Hepatocyte (in vitro differentiated cells): Measurements from ENCODE around the gene THUMPD3.

Source experiments
- CTCF ChIP-seq: fragments of 200-600 bp; sonication (generic); IDR thresholded peaks from 2 replicates; pipeline ENCODE4 v1.5.1; 2016; ENCODE audit warnings: antibody characterized with exemption, mild to moderate bottlenecking; ENCODE audit not compliant: poor library complexity
- EZH2 ChIP-seq: fragments of 200-600 bp; sonication (generic); IDR thresholded peaks from 2 replicates; pipeline ENCODE4 v1.6.1; 2016; ENCODE audit warnings: antibody characterized with exemption, mild to moderate bottlenecking, borderline replicate concordance
- EZH2phosphoT487 ChIP-seq: fragments of 200-600 bp; sonication (generic); IDR thresholded peaks from one replicate; pipeline ENCODE4 v1.6.1; 2018; ENCODE audit warnings: antibody characterized with exemption, mild to moderate bottlenecking, low read depth, moderate library complexity; ENCODE audit not compliant: unreplicated experiment, severe bottlenecking

DNA sequence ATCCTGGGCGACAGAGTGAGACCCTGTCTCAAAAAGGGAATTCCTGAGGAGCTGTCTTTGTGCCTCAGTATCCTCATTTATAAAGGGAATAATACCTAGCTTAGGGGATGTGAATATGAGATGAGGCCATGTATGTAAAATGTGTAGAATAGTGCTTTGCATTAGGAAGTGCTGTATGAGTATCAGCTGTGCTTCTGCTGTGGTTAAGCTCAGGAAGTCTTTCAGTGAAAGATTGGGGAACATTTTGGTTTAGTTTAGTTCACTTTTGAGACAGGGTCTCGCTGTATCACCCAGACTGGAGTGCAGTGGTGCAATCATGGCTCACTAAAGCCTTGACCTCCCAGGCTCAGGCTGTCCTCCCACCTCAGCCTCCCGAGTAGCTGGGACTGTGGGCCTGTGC lies 10.6 kb downstream of the THUMPD3 start:
- no peak for TF ChIP-seq CTCF
- no peak for TF ChIP-seq EZH2
- TF ChIP-seq EZH2phosphoT487, result no peak
